T47D (cell line): ENCODE data around the gene VWA8.
"Not testable (repeated sequence)": the region's sequence is repeated elsewhere in the genome, so short reads cannot be mapped to it uniquely, and the experiment has no call there.

Source experiments
- DNase-seq, 2 experiments: peaks; one replicate each; pipeline versions ENCODE4 v3.0.0 to v3.0.0-alpha.2; 2011 to 2012; ENCODE audit warnings: low read depth in 1 of 2, low spot score in 1 of 2
- JUND ChIP-seq: IDR thresholded peaks from 2 replicates; pipeline ENCODE4 v1.6.1; 2012; ENCODE audit warnings: low read depth
- in situ Hi-C: cut with HindIII; loops from 2 replicates; pipeline ENCODE4 v1.10.0; 2016; ENCODE audit warnings: low sequenced_read_pairs, low pct_unique_long_range_greater_than_20kb

The VWA8 gene

DNA sequence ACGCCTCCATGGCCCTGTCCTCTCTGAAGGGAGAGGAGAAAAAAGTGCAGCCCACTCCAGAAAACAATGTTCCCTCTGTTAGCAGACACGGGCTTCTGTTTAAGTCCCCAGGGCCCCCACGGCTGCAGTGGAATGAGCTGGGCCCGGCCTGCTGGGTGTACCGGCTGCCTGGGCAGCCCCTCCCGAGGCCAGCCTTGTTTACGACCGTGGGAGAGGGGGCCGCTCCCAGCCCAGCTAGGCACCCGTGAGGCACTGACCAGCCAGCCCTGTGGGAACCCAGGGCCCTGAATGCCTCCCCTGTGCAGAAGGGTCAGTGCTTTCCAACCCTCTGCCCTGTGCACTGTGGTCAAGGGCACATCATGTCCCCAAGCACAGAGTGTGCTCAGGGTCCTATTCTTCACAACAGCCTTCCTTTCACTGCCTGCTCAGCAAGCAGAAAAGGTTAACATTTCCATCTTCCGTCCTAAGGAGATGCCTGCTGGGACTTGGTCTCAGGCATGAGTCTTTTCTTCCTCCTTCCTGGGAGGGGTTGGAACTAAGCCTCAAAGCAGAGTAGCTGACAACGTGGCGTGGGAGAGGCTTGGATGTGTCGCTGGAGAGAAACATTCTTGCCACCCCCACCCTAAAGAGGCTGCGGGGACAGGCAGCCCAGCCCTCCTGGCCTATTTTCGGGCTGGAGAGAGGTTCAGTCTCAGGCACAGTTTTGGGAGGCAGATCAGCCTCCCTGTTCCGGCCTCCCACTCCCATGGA, 413.5 kb downstream of the VWA8 start:
- no peak for DNase-seq
- in situ Hi-C loops, result no loop called here
- no peak for TF ChIP-seq JUND

DNA sequence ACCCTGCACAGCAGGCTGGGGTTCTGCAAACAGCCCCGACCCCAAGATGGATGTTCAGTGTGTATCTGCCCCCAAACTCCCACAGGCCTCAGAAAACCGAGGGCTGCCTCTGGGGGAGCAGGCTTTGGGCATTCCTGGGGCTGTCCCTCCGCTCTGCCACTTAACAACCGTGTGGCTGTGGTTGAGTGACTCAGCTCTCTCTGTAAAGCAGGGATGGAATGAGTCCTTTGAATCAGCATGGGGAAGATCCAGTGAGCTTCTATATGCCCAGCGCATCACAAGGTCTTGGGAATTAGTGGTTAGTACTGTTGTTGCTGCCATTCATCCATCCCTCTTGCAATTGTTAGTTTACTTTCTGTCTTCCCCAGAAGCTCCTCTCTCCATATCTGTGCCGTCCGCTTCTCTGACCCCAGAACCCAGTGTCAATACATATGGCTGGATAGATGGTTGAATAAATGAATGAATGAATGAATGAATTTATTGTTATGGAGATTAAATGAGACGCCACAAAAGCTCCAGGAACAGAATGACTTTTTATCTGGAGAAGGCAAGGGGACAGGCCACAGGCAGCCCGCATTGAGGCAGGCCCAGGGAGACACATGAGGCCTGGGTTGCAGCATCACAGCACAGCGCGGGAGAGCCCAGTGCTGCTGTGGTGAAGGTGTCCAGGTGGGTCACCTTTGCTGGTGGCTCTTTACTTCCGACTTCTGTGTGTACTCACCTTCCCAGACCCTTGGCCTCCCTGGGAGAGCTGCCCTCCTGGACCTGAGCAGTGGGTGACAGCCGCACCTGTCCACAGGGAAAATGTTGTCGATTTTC, 414.3 kb downstream of the VWA8 start:
- in situ Hi-C loops, result no loop called here

DNA sequence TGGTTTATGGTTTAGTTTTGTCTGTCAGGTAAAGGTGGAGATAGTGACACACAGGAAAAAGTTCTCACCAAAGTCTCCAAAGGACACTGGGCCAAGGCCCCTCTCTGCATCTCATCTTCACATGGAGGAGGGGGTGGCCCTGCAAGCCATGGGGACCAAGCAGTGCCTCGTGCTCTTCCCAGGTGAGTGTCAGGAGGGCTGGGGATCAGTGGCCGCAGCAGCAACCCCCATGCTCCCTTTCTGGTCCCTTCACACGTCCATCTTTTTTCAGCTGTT, 415.5 kb downstream of the VWA8 start:
- no peak for DNase-seq
- TF ChIP-seq JUND, result no peak
- in situ Hi-C loops, result no loop called here

More for the DNA sequence above, 414.3 kb downstream of the VWA8 start:
- TF ChIP-seq JUND, result no peak
- no peak for DNase-seq

DNA sequence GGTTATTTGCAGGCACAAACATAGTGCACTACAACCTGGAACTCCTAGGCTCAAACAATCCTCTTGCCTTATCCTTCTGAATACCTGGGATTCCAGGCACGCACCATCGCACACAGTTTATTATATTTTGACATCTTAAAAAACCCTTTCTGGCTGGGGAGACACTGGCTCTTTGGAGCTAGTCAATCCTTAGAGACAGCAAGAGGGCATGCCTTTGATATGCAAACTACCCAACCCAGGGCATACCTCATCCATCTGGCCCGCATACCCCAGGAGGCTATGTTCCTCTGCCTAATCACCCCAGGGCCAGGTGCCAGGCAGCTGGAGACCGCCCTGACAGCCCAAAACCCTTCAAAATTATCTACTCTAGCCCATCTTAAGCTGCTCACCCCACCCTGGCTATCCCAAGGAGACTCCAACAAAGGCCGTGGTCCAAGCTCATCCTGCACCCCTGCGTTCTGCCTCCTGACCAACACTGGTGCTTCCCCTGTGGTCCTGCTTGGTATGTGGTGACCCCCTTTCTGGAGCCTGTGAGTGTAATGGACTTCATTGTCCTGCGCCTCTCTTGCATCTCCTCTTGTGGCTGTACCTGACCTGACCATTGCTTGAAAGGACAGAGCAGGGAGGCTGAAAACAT, 417.1 kb downstream of the VWA8 start:
- in situ Hi-C loops, result no loop called here
- no peak for TF ChIP-seq JUND
- DNase-seq, result peak in 1 of 2 experiments; percentile 16

DNA sequence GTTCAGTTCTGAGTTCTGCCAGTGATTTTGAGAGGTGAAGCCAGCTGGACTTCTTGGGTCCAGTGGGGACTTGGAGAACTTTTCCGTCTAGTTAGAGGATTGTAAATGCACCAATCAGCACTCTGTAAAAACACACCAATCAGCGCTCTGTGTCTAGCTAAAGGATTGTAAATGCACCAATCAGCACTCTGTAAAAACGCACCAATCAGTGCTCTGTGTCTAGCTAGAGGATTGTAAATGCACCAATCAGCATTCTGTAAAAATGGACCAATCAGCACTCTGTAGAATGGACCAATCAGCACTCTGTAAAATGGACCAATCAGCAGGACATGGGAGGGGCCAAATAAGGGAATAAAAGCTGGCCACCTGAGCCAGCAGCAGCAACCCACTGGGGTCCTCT, 418.1 kb downstream of the VWA8 start:
- DNase-seq, in situ Hi-C loops: not testable (repeated sequence)

DNA sequence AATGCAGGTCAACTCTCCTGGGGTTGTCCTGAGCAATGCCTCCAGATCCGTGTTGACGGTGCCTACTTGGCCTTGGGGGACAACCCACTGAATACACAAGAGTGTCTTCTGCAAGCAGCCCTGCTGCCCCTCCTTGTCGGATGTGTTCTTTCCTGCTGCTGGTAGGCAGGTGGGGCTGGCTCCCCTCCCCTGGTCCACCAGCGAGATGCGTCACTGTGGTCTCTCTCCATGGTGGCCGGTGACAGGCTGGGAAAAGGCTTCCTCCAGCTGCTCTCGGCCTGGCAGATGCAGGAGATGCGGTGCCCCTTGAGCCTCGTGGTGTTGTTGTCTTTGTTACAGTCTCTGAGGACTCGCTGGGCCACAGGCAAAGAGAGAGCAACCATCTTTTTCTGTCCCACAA, 418.6 kb downstream of the VWA8 start:
- DNase-seq, result no peak
- TF ChIP-seq JUND, result no peak
- in situ Hi-C loops, result no loop called here

DNA sequence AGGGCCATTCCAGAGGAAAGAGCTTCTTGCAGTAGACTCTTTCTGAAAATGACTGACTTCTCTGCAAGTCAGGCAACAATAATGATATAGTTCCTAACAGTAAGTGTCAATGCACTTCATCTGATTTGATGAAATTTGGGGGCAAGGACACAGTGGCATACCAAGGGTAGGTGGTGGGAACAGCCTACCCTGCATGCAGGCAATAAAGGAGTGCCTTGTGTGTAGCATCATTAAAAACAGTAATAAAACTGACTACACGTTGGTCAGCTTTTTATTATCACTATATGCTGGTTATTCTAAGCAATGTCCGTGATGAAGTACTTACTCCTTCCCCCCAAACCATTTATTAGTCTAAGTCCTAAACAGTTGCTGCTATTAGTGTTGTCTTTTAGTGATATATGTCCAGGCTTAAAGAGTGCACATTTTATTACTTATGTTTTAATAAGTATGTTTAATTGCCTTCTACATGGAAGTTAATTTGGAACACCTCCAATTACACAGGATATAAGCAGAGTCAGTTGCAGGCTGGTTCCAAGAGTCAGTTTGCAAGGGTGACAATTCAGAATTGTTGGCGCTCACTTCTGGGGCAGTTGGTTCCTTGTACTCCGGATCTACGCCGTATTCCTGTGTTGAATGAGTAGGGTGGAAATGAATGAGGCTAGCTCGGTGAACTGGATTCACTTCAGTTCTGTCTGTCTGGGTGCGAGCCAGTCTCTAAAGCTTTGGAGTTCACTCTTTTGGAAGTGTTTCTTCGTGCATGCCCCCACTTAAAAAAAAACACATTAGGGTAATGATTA, 419.6 kb downstream of the VWA8 start:
- TF ChIP-seq JUND, result no peak
- no peak for DNase-seq
- in situ Hi-C loops, result no loop called here

DNA sequence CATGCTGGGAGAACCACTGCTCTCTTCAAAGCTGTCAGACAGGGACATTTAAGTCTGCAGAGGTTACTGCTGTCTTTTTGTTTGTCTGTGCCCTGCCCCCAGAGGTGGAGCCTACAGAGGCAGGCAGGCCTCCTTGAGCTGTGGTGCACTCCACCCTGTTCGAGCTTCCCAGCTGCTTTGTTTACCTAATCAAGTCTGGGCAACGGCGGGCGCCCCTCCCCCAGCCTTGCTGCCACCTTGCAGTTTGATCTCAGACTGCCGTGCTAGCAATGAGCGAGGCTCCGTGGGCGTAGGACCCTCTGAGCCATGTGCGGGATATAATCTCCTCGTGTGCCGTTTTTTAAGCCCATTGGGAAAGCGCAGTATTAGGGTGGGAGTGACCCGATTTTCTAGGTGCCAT, 420.7 kb downstream of the VWA8 start:
- DNase-seq, result peak in 1 of 2 experiments; percentile 55

DNA sequence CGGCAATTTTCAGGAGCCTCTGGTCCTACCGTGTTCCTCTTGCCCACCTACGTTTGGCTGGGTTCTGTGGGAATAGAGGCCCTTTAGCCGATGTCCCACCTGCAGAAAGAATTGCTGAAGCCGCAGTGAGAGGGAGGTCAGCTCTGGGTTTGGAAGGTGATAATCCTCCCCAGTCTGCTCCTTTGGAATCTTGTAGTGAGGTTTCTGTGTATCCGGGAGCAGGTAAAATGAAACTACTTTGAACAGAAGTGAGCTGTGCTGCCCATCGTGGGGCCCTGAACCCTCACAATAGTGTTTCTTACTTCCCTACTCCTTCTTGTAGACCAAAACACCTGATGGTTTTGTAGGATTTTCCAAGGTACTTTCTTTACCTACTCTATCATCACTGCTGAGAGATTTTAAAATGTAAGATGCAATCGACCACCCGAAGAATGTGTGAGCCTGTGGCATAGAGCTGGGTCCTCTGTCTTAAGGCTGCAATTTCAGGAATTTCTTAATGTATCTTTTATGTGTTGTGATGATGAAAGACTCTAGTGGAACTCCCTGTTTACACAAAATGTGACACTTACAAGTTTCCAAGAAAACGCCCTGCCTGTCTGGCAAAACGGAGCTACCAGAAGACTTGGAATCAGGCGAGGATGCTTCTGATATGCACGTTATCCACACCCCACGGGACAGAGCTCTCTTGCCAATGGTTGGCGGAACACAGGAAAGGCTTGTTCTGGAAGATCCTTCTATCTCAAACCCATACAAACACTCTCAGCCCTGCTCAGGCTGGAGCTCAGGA, 427.4 kb downstream of the VWA8 start:
- DNase-seq, result no peak
- no peak for TF ChIP-seq JUND
- in situ Hi-C loops, result no loop called here

More for the DNA sequence above, 420.7 kb downstream of the VWA8 start:
- in situ Hi-C loops, result not testable (repeated sequence)

DNA sequence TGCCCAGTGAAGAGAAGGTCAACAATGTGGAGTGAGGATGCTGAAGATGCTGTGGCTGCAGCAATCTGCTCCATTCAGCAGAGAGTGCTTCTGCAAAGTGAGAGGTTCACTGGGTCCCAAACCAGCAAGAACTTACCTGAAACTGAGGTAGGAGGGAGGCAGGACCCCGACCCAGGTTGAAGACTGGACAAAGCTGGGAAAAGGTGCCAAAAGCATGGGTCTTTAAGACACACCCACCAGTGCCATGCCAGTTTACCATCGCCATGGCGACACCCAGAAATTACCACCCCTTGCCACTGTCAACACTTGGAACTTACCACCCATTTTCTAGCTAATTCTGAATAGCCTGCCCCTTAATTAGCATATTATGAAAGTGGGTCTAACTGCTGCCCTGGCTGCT, 432.9 kb downstream of the VWA8 start:
- no peak for DNase-seq
- in situ Hi-C loops, result no loop called here
- TF ChIP-seq JUND, result no peak

DNA sequence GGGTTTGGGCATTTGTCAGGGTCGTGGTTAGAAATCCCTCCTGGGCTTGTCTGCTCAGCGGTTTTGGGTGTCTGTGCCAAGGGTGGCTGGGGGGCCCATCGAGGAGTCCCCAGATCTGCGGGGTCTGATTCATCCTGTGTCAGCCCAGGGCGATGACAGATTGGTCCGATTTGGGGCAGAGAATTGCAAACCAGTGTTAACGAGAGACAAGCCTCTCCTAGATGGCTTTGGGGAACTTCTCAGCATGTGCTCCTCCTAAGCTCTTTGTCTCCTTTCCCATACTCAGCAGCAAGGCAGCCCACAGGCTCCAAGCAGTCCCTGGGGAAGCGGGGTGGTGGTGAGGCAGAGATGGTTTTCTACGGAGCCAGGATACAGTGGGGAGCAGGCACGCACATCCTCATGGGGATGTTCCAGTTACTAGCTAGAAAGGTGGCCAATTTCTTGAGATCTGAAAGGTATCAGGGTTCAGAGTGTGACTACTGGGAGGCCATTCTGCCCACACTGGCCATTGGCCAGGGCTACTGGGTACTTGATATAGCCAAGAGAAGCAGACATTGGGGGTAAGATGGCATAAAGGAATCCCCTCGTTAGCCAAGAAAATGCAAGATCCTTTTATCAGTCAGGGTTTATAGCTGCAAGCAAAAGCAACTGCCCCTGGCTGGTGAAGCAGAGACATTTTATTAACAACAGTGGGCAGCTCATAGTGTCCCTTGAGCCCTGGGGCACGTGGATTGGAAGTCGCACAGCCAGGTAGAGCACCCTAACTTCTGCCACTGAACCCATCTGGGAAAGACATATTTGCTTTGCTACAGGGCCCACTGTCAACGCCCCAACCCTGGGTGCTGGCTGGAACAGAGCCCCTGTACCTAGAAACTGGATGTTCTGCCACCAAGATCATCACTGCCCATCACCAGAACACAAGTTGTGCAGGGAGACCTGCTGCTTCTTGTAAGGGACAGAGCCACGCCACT, 440.0 kb downstream of the VWA8 start:
- no peak for DNase-seq
- no peak for TF ChIP-seq JUND
- in situ Hi-C loops, result no loop called here
